Measurements from ENCODE around the gene WDR7. TPM values are rescaled to one million over a fixed set of nuclear protein-coding genes. Genes with fewer than 3 reads are reported as not detected.

The WDR7 gene
- total RNA-seq, 6 donors from 2014 or later: 17.8 to 58.7 (median 26.7) TPM

DNA sequence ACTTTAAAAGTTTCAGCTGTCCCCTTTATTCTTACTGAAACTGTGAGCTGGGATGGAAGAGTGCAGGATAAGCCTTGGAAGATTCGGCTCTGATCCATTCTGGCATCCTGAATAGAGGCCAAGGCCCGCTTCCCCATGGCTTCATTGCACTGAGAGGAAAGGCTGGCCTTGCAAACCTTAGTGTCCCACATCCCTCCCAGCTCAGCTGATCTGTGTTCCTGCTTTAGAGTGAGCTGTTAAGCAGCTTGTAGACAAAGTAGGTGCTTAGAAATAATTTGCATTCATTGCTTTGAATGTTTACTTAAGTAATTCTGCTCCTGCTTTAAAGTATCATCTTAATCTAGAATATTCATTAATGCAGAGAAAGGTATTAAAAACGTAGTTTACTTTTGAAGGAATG lies 326.1 kb downstream of the WDR7 start:
- Histone ChIP-seq H3K9me3 (no peaks in the 10 kb centered on the region), H3K4me3 (no peak overlapping the region), H3K27ac (no peak overlapping the region), H3K27me3 (no peaks in the 10 kb centered on the region), H3K36me3 (no peaks in the 10 kb centered on the region), H3K4me1 (no peaks in the 10 kb centered on the region)
- WGBS, 2 donors: 83 to 87% methylated on average over 3 of the region's 3 CpGs
- ATAC-seq (ENCODE audit: low FRiP score in 2 of 2): no peak
- TF ChIP-seq POLR2AphosphoS5 (IDR thresholded peaks at IDR 0.05): no peak
- TF ChIP-seq, protein P1, sequence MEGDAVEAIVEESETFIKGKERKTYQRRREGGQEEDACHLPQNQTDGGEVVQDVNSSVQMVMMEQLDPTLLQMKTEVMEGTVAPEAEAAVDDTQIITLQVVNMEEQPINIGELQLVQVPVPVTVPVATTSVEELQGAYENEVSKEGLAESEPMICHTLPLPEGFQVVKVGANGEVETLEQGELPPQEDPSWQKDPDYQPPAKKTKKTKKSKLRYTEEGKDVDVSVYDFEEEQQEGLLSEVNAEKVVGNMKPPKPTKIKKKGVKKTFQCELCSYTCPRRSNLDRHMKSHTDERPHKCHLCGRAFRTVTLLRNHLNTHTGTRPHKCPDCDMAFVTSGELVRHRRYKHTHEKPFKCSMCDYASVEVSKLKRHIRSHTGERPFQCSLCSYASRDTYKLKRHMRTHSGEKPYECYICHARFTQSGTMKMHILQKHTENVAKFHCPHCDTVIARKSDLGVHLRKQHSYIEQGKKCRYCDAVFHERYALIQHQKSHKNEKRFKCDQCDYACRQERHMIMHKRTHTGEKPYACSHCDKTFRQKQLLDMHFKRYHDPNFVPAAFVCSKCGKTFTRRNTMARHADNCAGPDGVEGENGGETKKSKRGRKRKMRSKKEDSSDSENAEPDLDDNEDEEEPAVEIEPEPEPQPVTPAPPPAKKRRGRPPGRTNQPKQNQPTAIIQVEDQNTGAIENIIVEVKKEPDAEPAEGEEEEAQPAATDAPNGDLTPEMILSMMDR (IDR thresholded peaks at IDR 0.05): no peak
- no peak for TF ChIP-seq POLR2A (IDR thresholded peaks at IDR 0.05)
- no peak for TF ChIP-seq EP300 (IDR thresholded peaks at IDR 0.05)
- DNase-seq: no peak

DNA sequence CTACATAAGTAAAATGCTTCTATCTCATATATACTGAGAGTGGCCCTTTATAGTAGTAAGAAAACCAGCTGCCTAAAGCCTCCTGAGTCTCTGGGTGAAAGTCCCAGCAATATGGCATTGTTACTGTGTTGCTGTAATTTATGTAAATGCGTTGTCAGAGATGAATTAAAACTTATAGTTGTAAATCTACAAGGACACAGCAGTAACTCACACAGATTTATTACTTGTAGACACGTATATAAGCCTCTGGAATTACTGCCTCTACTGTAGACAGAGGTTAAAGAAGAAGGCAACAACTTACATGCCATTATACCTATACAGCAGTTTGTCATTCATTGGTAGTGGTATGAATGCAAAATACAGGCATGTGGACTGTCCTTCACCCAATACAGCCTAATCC lies 326.6 kb downstream of the WDR7 start:
- 96 to 98% methylated on average over 2 of the region's 2 CpGs for WGBS, 2 donors
- TF ChIP-seq EP300 (IDR thresholded peaks at IDR 0.05): no peak
- TF ChIP-seq POLR2A (IDR thresholded peaks at IDR 0.05): no peak
- TF ChIP-seq POLR2AphosphoS5 (IDR thresholded peaks at IDR 0.05): no peak
- TF ChIP-seq, protein P1 (IDR thresholded peaks at IDR 0.05): no peak
- ATAC-seq (ENCODE audit: low FRiP score in 2 of 2) (no peak), DNase-seq (no peak)
- no peaks in the 10 kb centered on the region for H3K27me3 ChIP-seq
- no peaks in the 10 kb centered on the region for H3K36me3 ChIP-seq
- H3K4me1 ChIP-seq: no peaks in the 10 kb centered on the region
- no peak overlapping the region for H3K27ac ChIP-seq
- no peak overlapping the region for H3K4me3 ChIP-seq
- H3K9me3 ChIP-seq: no peaks in the 10 kb centered on the region

DNA sequence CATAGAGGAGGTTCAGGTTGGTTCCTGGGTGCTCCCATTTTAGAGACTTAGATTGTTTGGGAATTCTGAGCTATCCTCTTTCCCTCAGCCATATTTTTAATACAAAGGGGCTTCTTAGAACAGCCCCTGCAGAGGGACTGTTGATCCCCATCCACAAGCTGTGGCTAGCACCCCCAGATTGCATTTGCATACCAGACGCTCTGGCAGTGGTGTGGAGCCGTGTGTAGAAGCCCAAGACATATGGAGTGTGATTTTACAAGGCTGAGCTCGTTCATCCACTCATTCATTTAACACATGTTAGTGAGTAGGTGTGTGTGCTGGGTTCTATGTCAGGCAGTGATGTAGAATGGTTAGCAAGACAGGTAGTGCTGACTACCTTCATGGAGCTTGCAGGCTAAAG lies 329.0 kb downstream of the WDR7 start:
- Histone ChIP-seq H3K4me1 (no peaks in the 10 kb centered on the region), H3K9me3 (no peaks in the 10 kb centered on the region), H3K27ac (no peak overlapping the region), H3K4me3 (no peak overlapping the region), H3K36me3 (no peaks in the 10 kb centered on the region), H3K27me3 (no peaks in the 10 kb centered on the region)
- ATAC-seq (ENCODE audit: low FRiP score in 2 of 2): no peak
- DNase-seq: no peak
- TF ChIP-seq, protein P1 (IDR thresholded peaks at IDR 0.05): no peak
- TF ChIP-seq POLR2AphosphoS5 (IDR thresholded peaks at IDR 0.05) (no peak), EP300 (IDR thresholded peaks at IDR 0.05) (no peak), POLR2A (IDR thresholded peaks at IDR 0.05) (no peak)
- 94 to 97% methylated on average over 3 of the region's 3 CpGs for WGBS, 2 donors

DNA sequence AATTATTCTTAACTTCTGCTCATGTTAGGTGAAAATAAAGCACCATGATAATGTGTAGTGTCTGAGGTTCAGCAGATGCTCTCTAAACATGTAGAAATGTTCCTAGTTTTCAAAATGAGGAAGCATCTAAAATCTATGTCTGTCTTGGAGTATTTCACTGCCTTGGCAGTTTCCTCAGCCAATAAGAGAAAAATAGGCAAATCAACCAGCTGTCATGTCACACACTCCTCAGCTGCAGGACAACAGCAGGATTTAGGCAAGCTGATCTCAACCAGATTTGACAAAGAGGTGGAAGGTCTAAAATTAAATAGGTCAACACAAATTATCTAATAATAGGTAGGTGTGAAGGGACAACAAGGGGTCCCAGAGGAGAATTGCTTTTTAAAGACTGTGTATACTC lies 331.6 kb downstream of the WDR7 start:
- no peak for TF ChIP-seq EP300 (IDR thresholded peaks at IDR 0.05)
- TF ChIP-seq, protein P1 (IDR thresholded peaks at IDR 0.05): no peak
- TF ChIP-seq POLR2A (IDR thresholded peaks at IDR 0.05): no peak
- TF ChIP-seq POLR2AphosphoS5 (IDR thresholded peaks at IDR 0.05): no peak
- no peak overlapping the region for H3K27ac ChIP-seq
- H3K36me3 ChIP-seq: no peaks in the 10 kb centered on the region
- H3K4me1 ChIP-seq: no peaks in the 10 kb centered on the region
- H3K27me3 ChIP-seq: no peaks in the 10 kb centered on the region
- no peak overlapping the region for H3K4me3 ChIP-seq
- H3K9me3 ChIP-seq: no peaks in the 10 kb centered on the region
- DNase-seq (no peak), ATAC-seq (ENCODE audit: low FRiP score in 2 of 2) (no peak)

DNA sequence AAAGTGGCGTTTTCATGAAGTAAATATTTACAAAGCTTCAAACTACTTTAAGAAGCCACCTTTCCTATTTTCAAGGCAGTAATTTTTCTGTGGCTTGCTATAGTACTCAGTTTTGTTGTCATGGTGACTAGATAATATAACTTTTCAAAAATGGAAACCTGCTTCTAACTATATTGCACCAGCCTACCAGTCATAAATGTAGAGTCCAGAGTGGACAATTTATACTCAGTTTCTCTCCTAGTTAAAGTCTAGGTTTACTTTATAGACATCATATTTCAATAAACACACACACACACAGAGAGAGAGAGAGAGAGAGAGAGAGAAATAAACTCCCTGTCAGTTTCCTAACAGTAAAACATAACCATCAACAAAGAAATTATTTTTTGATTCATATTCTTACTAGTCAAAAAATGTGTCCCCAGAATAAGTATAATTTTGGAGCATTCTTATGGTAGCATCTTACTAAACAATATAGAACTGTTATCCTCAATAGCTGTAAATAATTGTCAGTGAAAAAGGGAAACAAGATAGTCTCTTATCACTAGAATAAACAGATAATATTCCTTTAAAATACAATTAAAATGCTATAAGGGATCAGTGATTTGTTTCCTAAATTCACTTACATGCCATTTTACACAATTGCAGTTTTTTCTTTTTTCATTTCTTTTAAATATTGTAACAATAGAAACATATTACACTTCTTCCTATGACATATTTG lies 332.3 kb downstream of the WDR7 start:
- Histone ChIP-seq H3K4me3 (no peak overlapping the region), H3K27ac (no peak overlapping the region), H3K4me1 (no peaks in the 10 kb centered on the region), H3K27me3 (no peaks in the 10 kb centered on the region), H3K36me3 (no peaks in the 10 kb centered on the region), H3K9me3 (no peaks in the 10 kb centered on the region)
- WGBS, 2 donors: 60 to 77% methylated on average over 1 of the region's 1 CpG
- TF ChIP-seq EP300 (IDR thresholded peaks at IDR 0.05) (no peak), POLR2AphosphoS5 (IDR thresholded peaks at IDR 0.05) (no peak), POLR2A (IDR thresholded peaks at IDR 0.05) (no peak)
- TF ChIP-seq, protein P1 (IDR thresholded peaks at IDR 0.05): no peak
- ATAC-seq (ENCODE audit: low FRiP score in 2 of 2): no peak
- DNase-seq: no peak
